GM03348 (cell line): ENCODE results near the gene HOXA10.

Experiments
- DNase-seq: peaks from one replicate; pipeline ENCODE4 v3.0.0; 2012; ENCODE audit warnings: low spot score

Gene HOXA10

DNA sequence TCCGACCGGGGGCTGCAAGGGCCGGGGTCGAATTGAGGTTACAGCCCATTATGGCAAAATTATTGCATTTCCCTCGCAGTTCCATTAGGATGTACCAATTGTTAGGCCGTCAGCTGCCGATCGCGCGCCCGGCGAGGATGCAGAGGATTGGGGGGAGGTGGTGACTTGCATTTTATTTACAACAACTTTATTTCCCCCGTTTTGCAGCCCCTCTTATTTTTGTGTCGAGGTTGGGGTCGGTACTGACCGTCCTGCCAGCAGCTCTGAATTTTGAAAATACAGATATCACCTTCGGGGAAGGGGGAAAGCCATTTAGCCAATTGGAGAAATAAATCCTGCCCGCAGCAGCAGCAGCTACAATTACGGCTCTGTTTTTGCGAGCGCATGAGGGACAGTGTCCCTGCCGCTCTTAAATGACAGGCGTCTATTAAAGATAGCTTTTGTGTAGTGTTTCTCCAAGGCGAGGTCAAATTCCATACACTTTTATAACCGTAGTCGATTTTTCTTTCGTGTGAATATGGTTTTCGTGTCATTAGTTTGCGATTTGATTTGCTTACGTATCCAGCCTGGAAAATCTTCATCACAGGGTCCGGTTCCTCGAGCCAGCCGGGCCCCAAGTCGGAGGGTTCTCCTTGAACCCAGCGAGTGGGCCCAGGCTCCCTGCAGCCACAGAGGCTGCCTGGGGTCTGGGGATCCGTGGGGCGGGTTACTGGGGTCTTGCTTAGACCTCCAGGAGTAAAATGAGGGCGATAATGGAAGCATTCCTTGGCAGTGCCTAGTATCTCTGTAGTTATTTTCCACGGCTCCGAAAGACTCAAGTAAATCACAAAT is 30.0 kb downstream of the HOXA10 start:
- DNase-seq, result no peak

DNA sequence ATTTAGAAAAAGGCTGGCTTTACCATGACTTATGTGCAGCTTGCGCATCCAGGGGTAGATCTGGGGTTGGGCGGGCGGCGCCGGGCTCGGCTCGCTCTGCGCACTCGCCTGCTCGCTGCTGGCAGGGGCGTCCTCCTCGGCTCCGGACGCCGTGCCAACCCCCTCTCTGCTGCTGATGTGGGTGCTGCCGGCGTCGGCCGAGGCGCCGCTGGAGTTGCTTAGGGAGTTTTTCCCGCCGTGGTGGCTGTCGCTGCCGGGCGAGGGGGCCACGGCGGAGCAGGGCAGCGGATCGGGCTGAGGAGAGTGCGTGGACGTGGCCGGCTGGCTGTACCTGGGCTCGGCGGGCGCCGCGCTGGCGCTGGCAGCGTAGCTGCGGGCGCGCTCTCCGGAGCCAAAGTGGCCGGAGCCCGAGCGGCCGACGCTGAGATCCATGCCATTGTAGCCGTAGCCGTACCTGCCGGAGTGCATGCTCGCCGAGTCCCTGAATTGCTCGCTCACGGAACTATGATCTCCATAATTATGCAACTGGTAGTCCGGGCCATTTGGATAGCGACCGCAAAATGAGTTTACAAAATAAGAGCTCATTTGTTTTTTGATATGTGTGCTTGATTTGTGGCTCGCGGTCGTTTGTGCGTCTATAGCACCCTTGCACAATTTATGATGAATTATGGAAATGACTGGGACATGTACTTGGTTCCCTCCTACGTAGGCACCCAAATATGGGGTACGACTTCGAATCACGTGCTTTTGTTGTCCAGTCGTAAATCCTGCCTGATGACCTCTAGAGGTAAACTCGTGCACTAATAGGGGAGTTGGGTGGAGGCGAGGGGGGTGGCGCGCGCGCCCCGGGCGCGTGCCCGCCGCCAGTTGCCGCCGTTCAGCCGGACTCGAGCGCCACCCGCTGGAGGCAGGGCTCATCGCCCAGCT is 30.8 kb downstream of the HOXA10 start, which contains the start of gene HOXA5:
HOXA5 (minus strand) TSS at position 659 of the 927 bp plus-strand sequence; CDS start at position 585, 74 bp downstream.
- DNase-seq, result no peak

DNA sequence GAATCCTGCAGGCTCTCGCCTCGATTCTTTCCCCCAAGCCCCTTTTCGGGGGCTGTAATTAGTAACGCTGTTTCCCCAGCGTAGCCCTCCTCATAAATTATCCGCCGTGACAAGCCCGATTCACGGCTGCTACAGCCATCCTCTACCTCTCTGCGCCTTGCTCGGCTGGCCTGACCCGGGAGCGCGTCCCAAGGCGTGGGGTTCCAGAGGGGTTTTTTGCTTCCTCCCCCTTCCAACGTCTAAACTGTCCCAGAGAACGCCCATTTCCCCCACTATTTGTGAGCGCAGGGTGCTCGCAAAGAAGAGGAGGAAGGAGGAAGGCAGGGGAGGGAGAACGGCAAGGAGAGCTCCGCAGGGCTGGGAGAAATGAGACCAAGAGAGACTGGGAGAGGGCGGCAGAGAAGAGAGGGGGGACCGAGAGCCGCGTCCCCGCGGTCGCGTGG is 31.5 kb downstream of the HOXA10 start:
- no peak for DNase-seq

- DNase-seq, result no peak
Measured at GRCh38 chr7:27141923-27142579, 32.1 kb downstream of the HOXA10 start.

GRCh38 chr7:27141137-27141922 is 32.8 kb downstream of the HOXA10 start:
- no peak for DNase-seq

DNA sequence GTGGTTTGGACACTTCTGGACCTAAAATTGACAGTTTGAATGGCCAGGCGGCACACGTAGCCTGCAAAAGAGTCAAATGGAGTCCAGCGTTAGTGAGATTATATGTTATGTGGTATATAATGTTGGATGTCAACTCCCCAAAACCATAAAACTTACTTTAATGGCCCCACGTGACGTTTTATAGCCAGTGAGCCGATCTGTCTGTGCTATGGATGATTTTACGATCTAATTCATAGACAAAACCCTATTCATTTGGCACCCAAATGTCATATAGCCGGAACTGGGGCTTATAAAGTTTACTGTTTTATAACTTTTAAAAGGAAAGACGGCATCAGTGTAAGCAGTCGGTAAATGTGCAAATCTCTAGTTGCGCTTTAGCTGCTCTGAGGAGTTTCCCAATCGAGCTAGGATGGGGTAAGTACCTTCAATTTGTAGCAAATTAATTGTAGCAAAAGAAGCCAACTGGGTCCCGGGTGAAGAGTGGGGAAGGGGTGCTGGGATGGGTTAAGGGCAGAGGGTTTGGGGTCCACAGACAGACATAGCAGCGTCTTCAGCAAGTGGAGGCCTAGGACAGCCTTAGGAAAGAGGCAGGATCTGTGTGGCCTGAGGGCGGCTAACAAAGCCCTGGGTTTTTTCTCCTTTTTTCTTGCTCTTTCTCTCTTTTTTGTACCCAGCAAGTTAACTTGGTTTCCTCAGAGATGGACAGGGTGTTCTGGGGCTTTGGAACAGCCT is 33.8 kb downstream of the HOXA10 start:
- no peak for DNase-seq

DNA sequence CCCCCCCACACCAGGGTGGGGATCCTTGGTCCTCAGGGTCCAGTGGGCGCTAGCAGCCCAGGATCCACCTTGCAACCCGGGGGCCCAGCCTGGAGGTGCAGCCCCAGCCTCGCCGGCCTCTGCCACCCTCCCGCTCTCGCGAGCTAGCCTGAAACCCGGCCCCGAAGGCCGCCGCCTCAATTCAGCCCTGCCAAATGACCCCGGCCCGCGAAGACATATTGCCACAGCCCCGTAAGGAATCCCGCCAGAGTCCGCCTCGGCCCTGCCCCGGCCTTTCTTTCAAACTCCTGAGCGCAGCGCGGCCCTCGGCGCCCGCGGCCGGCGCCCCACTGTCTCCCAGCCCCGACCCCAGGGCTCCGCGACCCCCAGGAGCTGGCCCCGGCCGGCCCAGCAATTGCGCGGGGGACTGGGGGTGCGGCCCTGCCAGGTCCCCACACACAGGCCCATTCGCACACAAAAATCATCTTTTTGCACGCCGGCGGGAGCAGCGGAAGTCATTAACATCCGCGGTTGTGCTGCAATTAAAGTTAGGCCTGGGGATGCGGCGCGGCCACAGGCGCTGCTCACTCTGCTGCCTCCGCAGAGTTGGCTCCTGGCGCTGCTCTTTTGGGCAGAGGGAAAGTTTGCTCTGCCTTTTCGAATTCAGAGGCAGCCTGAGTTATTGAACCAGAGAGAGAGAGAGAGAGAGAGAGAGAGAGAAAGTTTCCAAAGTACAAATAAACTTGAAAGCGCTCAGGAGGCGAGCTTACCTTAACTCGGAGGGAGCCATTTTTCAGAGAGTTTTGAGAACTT is 34.6 kb downstream of the HOXA10 start:
- DNase-seq, result no peak

- DNase-seq, result no peak
Measured at GRCh38 chr7:27138985-27139333, 35.2 kb downstream of the HOXA10 start.

- no peak for DNase-seq
Measured at GRCh38 chr7:27138472-27138871, 35.6 kb downstream of the HOXA10 start.

- no peak for DNase-seq
Measured at GRCh38 chr7:27137640-27138315, 36.3 kb downstream of the HOXA10 start.

GRCh38 chr7:27134392-27134791 is 39.7 kb downstream of the HOXA10 start:
- DNase-seq, result peak; percentile 83

- no peak for DNase-seq
Measured at GRCh38 chr7:27133409-27134231, 40.5 kb downstream of the HOXA10 start.

DNA sequence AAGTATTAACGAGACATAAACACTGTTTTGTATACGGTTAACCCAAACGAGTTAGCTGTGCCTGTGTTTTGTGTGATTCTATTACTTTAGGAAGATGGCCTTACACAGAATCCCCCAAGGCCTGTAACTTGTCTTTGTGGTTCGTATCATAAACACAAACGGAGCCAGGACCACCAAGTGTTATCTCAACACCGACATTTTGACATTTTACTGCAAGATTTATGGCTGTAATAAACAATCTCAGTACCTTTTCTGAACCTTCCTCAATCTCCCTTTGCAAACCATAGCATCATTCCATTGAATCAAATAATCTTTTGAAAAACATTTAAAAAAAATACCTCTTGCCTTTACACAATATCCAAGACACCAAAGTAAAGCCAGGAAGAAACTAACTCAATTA is 41.1 kb downstream of the HOXA10 start:
- DNase-seq, result no peak

DNA sequence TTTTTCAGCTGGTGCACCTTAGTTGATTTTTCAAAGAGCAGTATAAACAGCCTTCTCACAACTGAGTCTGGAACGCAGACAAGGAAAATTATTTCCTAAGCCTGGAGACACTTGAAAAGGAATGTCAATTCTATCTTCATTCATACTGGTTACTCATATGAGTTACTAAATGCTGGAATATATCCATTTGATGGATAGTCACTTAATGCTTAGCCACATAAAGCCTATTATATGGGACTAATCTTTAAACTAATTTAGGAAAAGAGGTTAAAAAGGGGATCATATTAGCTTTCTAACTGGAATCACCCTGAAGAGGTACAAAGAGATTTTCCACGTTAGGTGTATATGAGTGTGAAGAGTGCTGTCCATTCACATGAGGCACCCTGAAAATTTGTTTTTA is 41.9 kb downstream of the HOXA10 start:
- DNase-seq, result no peak

GRCh38 chr7:27131390-27131819 is 42.7 kb downstream of the HOXA10 start:
- DNase-seq, result no peak

- DNase-seq, result peak; percentile 98
Measured at GRCh38 chr7:27130540-27131389, 43.4 kb downstream of the HOXA10 start, which contains the start of gene HOXA4. Gene HOXA4, minus strand, starts transcription at chr7:27130757. Its CDS starts 24 bp downstream, at chr7:27130733.
